ENCODE measurements around the gene CENPW.

The CENPW gene

DNA sequence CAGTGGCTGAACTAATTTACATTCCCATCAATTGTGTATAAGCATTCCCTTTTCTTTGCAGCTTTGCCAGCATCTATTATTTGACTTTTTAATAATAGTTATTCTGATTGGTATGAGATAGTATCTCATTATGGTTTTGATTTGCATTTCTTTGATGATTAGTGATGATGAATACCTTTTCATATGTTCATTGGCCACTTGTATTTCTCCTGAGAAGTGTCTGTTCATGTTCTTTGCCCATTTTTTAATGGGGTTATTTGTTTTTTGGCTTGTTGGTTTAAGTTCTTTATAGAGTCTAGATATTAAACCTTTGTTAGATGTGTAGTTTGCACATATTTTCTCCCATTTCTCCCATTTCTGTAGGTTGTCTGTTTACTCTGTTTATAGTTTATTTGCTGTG is 16.6 kb downstream of the CENPW start:
- no peak for TF ChIP-seq EZH2 (IDR thresholded peaks at IDR 0.05)
- no peak for TF ChIP-seq POLR2AphosphoS5 (IDR thresholded peaks at IDR 0.05; ENCODE audit: borderline replicate concordance, low read depth, low read length)
- TF ChIP-seq FOXP2 (optimal IDR thresholded peaks at IDR 0.05; ENCODE audit: control extremely low read depth, extremely low read length, insufficient read depth), result no peak
- Histone ChIP-seq H3K9me3 (ENCODE audit: low read depth, low read length) (no peaks in the 10 kb centered on the region), H3K27ac (no peak overlapping the region), H3K4me3 (no peak overlapping the region), H3K9ac (ENCODE audit: insufficient read length) (no peak overlapping the region), H3K36me3 (ENCODE audit: insufficient read depth, low read length) (no peaks in the 10 kb centered on the region)
- no peak for DNase-seq (ENCODE audit: low read depth, low spot score)

DNA sequence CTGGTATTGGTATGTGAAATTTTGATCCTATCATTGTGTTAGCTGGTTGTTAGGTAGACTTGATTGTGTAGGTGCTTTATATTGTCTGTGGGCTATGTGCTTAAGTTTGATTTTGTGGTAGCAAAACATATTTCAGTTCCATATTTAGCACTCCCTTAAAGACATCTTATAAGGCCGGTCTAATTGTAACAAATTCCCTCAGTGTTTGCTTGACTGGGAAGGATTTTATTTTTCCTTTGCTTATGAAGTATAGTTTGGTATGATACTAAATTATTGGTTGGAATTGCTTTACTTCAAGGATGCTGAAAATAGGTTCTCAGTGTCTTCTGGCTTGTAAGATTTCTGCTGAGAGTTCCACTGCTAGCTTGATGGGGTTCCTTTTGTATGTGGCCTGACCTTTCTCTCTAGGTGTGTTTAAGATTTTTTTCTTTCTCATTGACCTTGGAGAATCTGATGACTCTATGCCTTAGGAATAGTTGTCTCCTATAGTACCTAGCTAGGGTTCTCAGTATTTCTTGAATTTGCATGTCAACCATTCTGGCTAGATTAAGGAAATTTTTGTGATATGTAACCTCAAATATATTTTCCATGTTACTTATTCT is 20.1 kb downstream of the CENPW start:
- Histone ChIP-seq H3K27ac (no peak overlapping the region), H3K4me3 (no peak overlapping the region), H3K9ac (ENCODE audit: insufficient read length) (no peak overlapping the region), H3K9me3 (ENCODE audit: low read depth, low read length) (no peaks in the 10 kb centered on the region), H3K36me3 (ENCODE audit: insufficient read depth, low read length) (no peaks in the 10 kb centered on the region)
- TF ChIP-seq POLR2AphosphoS5 (IDR thresholded peaks at IDR 0.05; ENCODE audit: borderline replicate concordance, low read depth, low read length), result no peak
- TF ChIP-seq EZH2 (IDR thresholded peaks at IDR 0.05), result no peak
- TF ChIP-seq FOXP2 (optimal IDR thresholded peaks at IDR 0.05; ENCODE audit: control extremely low read depth, extremely low read length, insufficient read depth), result no peak
- no peak for DNase-seq (ENCODE audit: low read depth, low spot score)

DNA sequence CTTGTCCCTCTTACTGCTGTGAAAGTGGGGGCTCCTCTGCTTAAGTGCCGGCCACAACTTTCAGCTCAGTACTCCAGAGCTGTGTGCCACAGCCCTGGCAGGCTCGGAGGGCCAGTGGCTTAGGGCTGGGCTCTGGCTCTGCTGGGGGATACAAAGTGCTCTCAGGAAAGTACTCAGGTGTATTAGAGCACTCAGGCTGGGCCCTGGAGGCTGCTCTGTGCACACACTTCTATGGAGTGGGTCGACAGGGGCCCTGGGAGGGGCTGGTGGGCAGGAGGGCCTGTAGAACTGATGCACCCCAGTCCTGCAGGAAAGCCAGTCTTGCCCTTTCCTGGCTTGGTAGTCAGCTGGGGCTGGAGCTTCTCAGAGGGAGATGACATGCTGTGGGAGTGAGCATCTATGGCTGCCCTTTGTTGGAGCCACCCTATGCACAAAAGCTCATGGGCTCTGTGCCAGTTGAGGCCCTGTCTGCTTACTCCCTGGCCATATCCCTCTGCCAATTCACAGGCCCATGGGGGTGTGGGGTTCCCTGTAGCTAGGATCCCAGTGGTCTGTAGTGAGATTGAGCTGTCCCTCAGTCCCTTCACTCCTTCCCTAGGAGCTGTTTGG is 22.0 kb downstream of the CENPW start:
- no peaks in the 10 kb centered on the region for H3K9me3 ChIP-seq (ENCODE audit: low read depth, low read length)
- H3K27ac ChIP-seq, result no peak overlapping the region
- TF ChIP-seq POLR2AphosphoS5 (IDR thresholded peaks at IDR 0.05; ENCODE audit: borderline replicate concordance, low read depth, low read length) (no peak), FOXP2 (optimal IDR thresholded peaks at IDR 0.05; ENCODE audit: control extremely low read depth, extremely low read length, insufficient read depth) (no peak), EZH2 (IDR thresholded peaks at IDR 0.05) (no peak)
- no peak overlapping the region for H3K4me3 ChIP-seq
- H3K36me3 ChIP-seq (ENCODE audit: insufficient read depth, low read length), result no peaks in the 10 kb centered on the region
- no peak overlapping the region for H3K9ac ChIP-seq (ENCODE audit: insufficient read length)
- no peak for DNase-seq (ENCODE audit: low read depth, low spot score)

DNA sequence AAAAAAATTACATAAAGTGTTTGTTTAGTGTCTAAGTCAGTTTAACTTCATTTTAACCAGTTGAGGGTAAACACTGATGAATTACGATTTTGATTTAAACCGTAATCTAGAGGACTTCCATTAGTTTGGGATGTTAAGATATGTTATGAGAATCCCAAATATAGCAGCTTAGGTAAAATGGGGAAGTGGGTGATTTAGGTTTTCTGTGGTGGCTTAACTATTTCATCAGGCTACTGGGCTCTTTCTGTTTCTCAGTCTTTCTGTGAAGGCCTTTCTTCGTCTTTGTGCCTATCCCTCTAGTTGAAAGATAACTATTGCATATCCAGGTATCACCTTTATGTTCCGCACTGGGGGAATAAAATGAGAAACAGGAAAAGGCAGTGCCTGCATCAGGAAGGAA is 27.9 kb downstream of the CENPW start:
- Histone ChIP-seq H3K36me3 (ENCODE audit: insufficient read depth, low read length) (no peaks in the 10 kb centered on the region), H3K9ac (ENCODE audit: insufficient read length) (no peak overlapping the region), H3K27ac (no peak overlapping the region), H3K4me3 (no peak overlapping the region), H3K9me3 (ENCODE audit: low read depth, low read length) (no peaks in the 10 kb centered on the region)
- DNase-seq (ENCODE audit: low read depth, low spot score), result no peak
- no peak for TF ChIP-seq FOXP2 (optimal IDR thresholded peaks at IDR 0.05; ENCODE audit: control extremely low read depth, extremely low read length, insufficient read depth)
- TF ChIP-seq EZH2 (IDR thresholded peaks at IDR 0.05), result no peak
- no peak for TF ChIP-seq POLR2AphosphoS5 (IDR thresholded peaks at IDR 0.05; ENCODE audit: borderline replicate concordance, low read depth, low read length)

DNA sequence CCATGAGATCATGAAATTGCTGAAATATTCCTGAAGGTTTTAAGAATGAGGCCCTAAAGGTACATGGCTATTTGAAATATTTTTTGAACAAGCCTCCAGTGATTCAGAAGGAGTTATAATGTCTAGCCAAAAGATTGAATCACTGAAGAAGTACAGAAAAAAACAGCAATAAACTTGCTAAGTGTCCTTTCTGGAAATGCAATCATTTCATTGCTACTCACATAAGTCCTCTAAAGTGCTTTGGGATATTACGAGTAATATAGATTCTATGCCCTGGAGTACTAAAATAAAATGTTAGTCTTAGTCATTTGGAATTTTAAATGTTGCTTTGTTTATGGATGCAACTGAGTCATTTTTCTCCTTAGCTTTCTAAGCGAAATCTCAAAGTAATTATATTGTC is 32.7 kb downstream of the CENPW start:
- TF ChIP-seq POLR2AphosphoS5 (IDR thresholded peaks at IDR 0.05; ENCODE audit: borderline replicate concordance, low read depth, low read length), result no peak
- no peak for TF ChIP-seq EZH2 (IDR thresholded peaks at IDR 0.05)
- DNase-seq (ENCODE audit: low read depth, low spot score), result no peak
- no peak overlapping the region for H3K27ac ChIP-seq
- H3K36me3 ChIP-seq (ENCODE audit: insufficient read depth, low read length), result no peaks in the 10 kb centered on the region
- H3K9ac ChIP-seq (ENCODE audit: insufficient read length), result no peak overlapping the region
- no peaks in the 10 kb centered on the region for H3K9me3 ChIP-seq (ENCODE audit: low read depth, low read length)
- H3K4me3 ChIP-seq, result no peak overlapping the region

DNA sequence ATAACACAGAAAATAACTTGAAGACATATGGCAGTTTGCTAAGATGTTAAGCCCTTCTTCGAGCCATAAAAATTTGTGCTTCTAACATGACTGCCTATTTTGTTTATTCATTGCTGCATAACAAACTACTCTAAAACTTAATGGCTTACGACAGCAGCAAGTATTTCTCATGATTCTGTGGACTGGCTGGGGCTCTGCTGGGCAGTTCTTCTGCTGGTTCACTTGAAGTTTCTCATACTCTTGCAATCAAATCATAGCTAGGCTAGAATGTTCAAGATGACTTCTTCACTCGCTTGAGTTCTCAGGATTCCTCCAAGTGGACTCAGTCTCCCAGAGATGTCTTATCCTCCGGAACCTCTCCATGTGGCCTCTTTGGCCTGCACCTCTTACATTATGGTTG is 33.4 kb downstream of the CENPW start:
- Histone ChIP-seq H3K27ac (no peak overlapping the region), H3K9ac (ENCODE audit: insufficient read length) (no peak overlapping the region), H3K9me3 (ENCODE audit: low read depth, low read length) (no peaks in the 10 kb centered on the region), H3K4me3 (no peak overlapping the region), H3K36me3 (ENCODE audit: insufficient read depth, low read length) (no peaks in the 10 kb centered on the region)
- TF ChIP-seq FOXP2 (optimal IDR thresholded peaks at IDR 0.05; ENCODE audit: control extremely low read depth, extremely low read length, insufficient read depth), result no peak
- TF ChIP-seq POLR2AphosphoS5 (IDR thresholded peaks at IDR 0.05; ENCODE audit: borderline replicate concordance, low read depth, low read length), result no peak
- no peak for TF ChIP-seq EZH2 (IDR thresholded peaks at IDR 0.05)
- DNase-seq (ENCODE audit: low read depth, low spot score), result no peak

DNA sequence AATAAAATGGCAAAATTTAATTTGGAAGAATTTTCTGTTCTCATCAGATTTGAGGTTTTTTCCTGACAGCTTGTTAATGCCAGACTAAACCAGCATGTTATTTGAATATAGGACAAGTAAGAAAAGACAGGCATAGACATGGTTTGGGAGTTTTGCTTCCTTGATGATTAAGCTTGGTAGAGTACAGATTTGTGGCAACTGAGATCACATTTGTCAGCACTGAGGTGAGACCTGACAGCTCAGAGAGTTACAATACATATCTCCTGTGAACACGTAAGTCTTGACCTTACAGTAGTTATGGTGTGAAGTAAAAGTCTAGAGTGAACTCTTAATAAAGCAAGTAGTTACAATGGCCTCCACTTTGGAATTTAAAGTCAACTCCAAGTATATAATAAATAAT is 34.5 kb downstream of the CENPW start:
- TF ChIP-seq POLR2AphosphoS5 (IDR thresholded peaks at IDR 0.05; ENCODE audit: borderline replicate concordance, low read depth, low read length) (no peak), EZH2 (IDR thresholded peaks at IDR 0.05) (no peak), FOXP2 (optimal IDR thresholded peaks at IDR 0.05; ENCODE audit: control extremely low read depth, extremely low read length, insufficient read depth) (no peak)
- Histone ChIP-seq H3K27ac (no peak overlapping the region), H3K36me3 (ENCODE audit: insufficient read depth, low read length) (no peaks in the 10 kb centered on the region), H3K9me3 (ENCODE audit: low read depth, low read length) (no peaks in the 10 kb centered on the region), H3K9ac (ENCODE audit: insufficient read length) (no peak overlapping the region), H3K4me3 (no peak overlapping the region)
- DNase-seq (ENCODE audit: low read depth, low spot score), result no peak

DNA sequence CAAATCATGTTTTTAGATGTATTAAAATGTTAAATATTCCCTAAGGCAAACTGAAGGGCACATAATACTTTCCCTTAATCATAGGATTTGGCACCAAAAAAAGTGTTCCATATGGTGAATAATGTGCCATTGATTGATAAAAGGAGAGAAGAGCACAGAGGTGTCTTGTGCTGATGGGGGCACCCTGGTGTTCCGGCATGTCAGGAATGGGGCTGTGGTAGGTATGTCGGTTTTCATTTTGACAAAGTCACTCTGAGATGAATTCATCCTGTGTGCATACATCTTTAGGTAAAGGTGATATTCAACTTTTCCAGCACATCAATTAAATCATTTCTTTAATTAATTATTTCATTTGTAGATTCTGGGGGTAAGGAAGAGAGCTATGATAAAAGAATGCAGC is 36.8 kb downstream of the CENPW start:
- H3K9me3 ChIP-seq (ENCODE audit: low read depth, low read length), result no peaks in the 10 kb centered on the region
- H3K4me3 ChIP-seq, result no peak overlapping the region
- no peak overlapping the region for H3K27ac ChIP-seq
- TF ChIP-seq EZH2 (IDR thresholded peaks at IDR 0.05), result no peak
- TF ChIP-seq FOXP2 (optimal IDR thresholded peaks at IDR 0.05; ENCODE audit: control extremely low read depth, extremely low read length, insufficient read depth), result no peak
- TF ChIP-seq POLR2AphosphoS5 (IDR thresholded peaks at IDR 0.05; ENCODE audit: borderline replicate concordance, low read depth, low read length), result no peak
- H3K9ac ChIP-seq (ENCODE audit: insufficient read length), result no peak overlapping the region
- DNase-seq (ENCODE audit: low read depth, low spot score), result no peak
- H3K36me3 ChIP-seq (ENCODE audit: insufficient read depth, low read length), result no peaks in the 10 kb centered on the region
